Occipital lobe (tissue), 2 donors: ENCODE data around the gene COPG1. TPM values are rescaled to one million over a fixed set of nuclear protein-coding genes. Genes with fewer than 3 reads are reported as not detected.
"Not testable (repeated sequence)": the region's sequence is repeated elsewhere in the genome, so short reads cannot be mapped to it uniquely, and the experiment has no call there.

Experiments
- DNase-seq: peaks from one replicate; lab custom pipeline; 2025; lab: John Stamatoyannopoulos, UW
- total RNA-seq: library from RNA; depleted of rRNA; stranded (reverse); fragments of >200 nt; gene quantifications from one replicate; pipeline ENCODE4 v1.2.3, GENCODE V29; 2014

COPG1 gene
- total RNA-seq = 117 TPM

- DNase-seq = peak; percentile 77
Measured at GRCh38 chr3:129249284-129250065, at the start of gene COPG1. COPG1 (plus strand) TSS chr3:129249606; CDS start chr3:129249710, 104 bp downstream.

GRCh38 chr3:129204473-129204872, 44.9 kb upstream of the COPG1 start:
- DNase-seq = no peak

- no peak for DNase-seq
Measured at GRCh38 chr3:129205109-129205832, 44.1 kb upstream of the COPG1 start.

GRCh38 chr3:129207479-129207878, 41.9 kb upstream of the COPG1 start:
- no peak for DNase-seq

GRCh38 chr3:129211345-129211744, 38.1 kb upstream of the COPG1 start:
- DNase-seq = no peak

- DNase-seq = no peak
Measured at GRCh38 chr3:129211772-129212171, 37.6 kb upstream of the COPG1 start.

GRCh38 chr3:129213238-129213637, 36.2 kb upstream of the COPG1 start:
- no peak for DNase-seq

- no peak for DNase-seq
Measured at GRCh38 chr3:129218742-129219141, 30.7 kb upstream of the COPG1 start.

GRCh38 chr3:129224387-129224786, 25.0 kb upstream of the COPG1 start:
- DNase-seq = not testable (repeated sequence)

- peak; percentile 45 for DNase-seq
Measured at GRCh38 chr3:129224984-129225393, 24.4 kb upstream of the COPG1 start.

GRCh38 chr3:129226374-129226773, 23.0 kb upstream of the COPG1 start:
- DNase-seq = peak; percentile 22

GRCh38 chr3:129228891-129229585, 20.4 kb upstream of the COPG1 start:
- no peak for DNase-seq

GRCh38 chr3:129230311-129231019, 18.9 kb upstream of the COPG1 start:
- no peak for DNase-seq

- DNase-seq = no peak
Measured at GRCh38 chr3:129231331-129232119, 17.9 kb upstream of the COPG1 start.

GRCh38 chr3:129233538-129233937, 15.9 kb upstream of the COPG1 start:
- no peak for DNase-seq

GRCh38 chr3:129234441-129234840, 15.0 kb upstream of the COPG1 start:
- DNase-seq = no peak

GRCh38 chr3:129235344-129235917, 14.0 kb upstream of the COPG1 start:
- DNase-seq = no peak

- no peak for DNase-seq
Measured at GRCh38 chr3:129238945-129239705, 10.3 kb upstream of the COPG1 start.

GRCh38 chr3:129239991-129240390, 9.4 kb upstream of the COPG1 start:
- DNase-seq = no peak

- no peak for DNase-seq
Measured at GRCh38 chr3:129240436-129240835, 9.0 kb upstream of the COPG1 start.
